Skeletal muscle cell (primary cell): ENCODE data around the gene LYST.
"Not testable (repeated sequence)": the region's sequence is repeated elsewhere in the genome, so short reads cannot be mapped to it uniquely, and the experiment has no call there.

ENCODE experiments used
- DNase-seq: peaks from one replicate; pipeline ENCODE4 v3.0.0-alpha.2; 2010; ENCODE audit warnings: low read depth
- H3K4me3 ChIP-seq: 2 replicates; pipeline ENCODE4 v1.5.1; 2011; ENCODE audit warnings: low read depth, mild to moderate bottlenecking, control low read depth, low read length, moderate library complexity

Gene LYST

DNA sequence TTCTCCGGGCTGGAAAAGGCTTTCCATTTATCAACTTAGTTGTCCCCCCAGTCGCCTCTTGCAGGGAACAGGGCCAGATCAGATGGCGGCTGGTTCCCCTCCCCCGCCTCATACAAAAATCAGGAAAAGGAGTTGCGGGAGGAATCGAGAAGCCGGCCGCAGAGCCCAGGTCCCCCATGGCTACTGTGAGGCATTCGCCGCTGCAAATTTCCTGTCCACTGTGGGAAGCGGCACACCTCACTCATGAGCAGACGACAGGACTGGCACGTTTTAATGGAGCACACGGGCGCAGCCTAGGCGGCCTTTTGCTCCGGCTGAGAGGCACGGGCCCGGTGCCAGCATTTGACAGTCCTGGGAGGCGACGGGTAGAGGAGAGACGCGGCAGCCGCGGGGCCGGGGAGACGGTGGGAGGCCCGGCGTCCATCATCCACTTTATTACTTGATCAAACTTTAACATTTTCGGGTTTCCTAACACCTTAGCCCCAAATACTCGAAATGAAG is 218.2 kb downstream of the LYST start:
- no peak for DNase-seq
- peak overlapping the region; percentile 47 for H3K4me3 ChIP-seq

DNA sequence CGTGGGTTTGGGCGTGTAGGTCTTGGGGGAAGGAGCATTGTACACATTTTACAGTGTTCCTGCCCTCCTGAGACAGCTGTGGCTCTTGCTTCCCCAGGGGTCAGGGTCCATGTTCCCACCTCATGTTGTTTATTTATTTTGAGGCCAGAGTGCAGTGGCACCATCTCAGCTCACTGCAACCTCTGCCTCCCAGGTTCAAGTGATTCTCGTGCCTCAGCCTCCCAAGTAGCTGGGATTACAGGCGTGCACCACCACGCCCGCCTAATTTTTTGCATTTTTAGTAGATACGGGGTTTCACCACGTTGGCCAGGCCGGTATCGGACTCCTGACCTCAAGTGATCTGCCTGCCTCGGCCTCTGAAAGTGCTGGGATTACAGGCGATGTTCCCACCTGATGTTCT is 219.2 kb downstream of the LYST start:
- not testable (repeated sequence) for H3K4me3 ChIP-seq, DNase-seq

DNA sequence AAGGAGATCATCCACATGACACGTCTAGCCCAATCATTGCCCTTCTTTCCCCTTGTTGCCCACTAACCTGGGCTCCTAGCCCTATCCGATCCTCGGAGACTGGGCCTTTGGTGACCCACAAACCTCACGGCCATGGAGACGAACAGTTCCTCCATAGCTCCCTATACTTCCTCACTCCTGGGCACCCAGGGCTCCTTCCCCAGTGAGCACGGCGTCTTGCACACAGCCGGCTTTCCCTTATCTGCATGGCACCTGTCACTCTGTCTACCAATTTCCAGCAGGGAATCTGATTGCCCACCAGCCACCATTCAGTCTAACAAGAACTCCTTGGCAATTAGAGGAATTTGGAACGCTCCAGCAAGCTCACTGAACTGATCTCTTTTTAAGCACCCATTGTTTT is 220.2 kb downstream of the LYST start:
- no peak overlapping the region for H3K4me3 ChIP-seq
- DNase-seq: no peak

GRCh38 chr1:235644693-235645305 is 221.9 kb downstream of the LYST start:
- DNase-seq: no peak
- H3K4me3 ChIP-seq: no peak overlapping the region

DNA sequence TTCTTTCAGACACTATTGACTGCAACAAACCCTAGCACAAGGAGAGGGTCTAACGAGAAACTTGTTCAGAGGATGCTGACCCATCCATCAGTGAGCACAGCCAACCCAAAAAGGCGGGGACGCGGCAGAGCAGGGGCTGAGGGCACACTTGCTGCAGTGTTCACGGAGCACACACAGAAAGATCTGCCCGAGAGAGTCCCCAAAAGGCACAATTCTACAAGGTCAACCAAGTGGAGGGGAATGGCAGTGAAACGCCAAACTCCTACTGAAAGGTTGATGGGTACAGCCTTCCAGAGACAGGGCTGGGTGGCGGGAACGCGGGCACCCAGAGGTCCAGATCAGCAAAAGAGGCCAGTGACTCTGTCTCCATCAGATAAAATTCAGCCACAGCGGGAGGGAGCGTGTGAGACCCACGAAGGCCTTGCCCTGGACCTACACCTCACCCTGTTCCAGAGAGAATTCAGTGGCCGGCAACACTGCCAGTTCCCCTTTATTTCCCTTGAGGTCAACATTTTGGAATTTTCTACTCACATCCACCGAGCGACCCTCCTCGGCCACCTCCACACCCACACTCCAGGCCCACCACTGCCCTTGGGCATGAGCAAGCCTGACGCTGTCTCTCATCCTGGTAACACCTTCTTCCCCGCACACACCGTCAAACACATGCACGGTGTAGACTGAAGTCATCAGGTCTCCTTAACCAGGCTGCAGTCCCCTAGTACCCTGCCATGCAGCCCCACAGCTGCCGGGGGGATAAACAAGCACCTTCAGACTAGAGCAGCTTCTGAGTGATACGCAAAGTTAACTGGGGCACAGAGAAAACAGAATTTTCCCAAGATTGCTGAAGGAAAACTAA is 222.6 kb downstream of the LYST start:
- DNase-seq: no peak
- H3K4me3 ChIP-seq: no peak overlapping the region

DNA sequence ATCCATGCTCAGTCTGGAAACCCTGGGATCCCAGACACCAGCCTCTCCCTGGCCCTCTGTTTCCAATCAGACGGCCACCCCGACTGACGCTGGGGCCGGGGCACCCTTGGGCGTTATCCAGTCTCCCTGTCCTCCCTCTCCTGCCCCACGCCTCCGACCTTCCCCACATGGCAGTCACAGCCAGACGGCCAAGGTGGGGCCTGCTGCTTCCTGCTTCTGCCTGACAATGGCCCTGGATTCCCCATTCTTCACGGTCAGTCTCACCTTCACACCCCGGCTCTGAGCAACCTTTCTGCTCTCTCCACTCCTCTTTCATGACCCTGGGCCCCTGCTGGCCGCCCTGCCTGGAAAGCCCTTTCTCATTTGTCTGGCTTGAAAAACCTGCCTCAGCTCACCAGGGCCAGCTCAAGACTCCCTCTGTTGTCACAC is 223.7 kb downstream of the LYST start:
- no peak overlapping the region for H3K4me3 ChIP-seq
- no peak for DNase-seq

DNA sequence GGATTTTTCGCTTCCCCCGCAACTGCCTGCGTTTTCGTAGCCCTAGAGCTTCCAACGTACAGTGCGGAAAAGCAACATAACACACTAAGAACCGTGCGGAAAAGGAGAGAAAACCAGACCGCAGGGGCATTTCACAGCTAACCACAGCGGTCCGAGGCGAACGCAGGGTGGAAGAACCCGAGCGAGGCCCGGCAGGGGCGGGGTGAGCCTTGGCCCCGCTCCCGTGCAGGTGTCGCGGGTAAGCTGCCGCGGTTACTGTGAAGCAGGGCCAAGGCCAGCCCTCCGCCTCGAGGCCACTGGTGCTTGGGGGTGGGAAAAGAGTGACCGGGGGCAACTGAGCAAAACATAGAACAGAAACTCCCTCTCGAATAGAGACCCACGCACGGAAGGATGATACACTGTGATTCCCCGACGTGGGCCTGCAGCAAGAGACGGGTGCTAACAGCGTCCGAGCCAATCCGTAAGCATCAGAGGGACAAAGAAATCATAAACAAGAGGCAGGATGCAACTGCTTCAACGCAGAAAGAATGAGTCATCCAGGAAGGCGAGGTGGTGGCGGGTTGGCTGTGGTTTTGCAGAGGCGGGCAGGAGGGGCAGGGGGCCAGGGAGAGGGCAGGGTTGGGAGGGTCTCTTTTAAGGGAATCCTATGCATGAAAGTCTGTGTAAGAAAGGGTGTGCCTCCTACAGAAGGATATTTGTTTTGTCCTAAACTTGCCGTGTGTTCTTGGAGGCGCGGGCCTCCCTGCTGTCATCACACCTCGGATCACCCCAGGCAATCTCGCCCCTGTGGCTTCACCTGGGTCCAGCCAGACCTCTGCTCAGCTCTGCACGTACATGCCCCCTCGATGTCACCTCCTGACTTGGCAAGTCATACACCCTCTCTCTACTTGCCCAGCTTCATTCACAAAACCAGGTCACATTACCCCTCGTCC is 224.4 kb downstream of the LYST start:
- no peak for DNase-seq
- H3K4me3 ChIP-seq: no peak overlapping the region

DNA sequence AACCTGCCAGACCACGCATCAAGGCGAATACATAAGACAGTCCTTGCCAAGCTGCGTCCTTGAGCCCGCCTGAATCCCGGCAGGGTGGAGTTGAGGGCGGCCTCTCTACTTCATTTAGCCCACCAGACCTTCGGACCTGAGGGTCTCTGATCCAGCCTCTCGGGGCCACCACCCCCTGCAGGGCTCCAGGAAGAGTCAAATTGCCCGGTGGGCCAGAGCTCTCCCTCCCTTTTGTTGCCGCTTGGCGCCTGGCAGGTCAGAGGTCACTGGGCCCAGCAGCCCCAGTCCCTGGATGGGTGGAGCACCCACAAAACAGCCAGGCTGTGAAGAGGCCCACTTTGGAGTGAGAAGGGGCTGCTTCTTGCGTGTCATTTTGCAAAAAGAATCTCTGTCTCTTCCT is 226.1 kb downstream of the LYST start:
- H3K4me3 ChIP-seq: no peak overlapping the region
- no peak for DNase-seq

DNA sequence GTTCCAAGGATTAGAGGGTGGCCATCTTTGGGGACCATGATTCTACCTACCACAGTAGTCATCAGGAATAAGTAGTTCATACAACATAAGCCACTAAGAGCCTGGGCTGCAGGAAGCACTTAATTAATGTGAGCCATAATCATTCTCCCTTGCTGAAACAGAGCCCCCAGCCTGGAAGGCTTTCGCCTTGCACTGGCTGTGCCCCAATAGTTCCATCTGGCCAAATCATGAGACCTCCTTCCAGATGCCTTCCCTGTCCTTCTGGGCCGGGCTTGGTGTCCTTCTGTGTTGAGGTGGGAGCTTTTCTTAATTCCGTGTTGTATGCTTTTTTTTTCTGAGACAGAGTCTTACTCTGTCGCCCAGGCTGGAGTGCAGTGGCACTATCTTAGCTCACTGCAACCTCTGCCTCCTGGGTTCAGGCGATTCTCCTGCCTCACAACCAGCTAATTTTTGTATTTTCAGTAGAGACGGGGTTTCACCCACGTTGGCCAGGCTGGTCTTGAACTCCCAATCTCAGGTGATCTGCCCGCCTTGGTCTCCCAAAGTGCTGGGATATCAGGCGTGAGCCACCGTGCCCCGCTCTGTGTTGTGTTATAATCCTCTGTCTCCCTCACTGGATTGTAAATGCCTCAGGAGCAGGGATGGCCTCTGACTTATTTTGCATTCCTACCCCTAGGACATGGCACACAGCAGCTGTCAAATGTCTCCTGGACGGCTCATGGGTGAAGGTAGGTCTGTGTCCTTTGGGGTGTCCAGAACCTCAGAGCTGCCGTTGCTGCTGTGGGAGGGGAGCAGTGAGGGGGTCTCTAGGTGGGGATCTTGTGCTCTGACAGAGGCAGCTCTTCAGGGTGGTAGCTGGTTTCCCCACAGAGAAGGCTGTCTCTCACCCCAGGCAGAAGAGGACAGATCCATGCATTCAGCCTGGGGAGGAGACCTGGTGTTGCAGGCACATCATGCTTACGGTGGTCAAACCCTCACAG is 227.2 kb downstream of the LYST start:
- no peak overlapping the region for H3K4me3 ChIP-seq
- DNase-seq: no peak

- H3K4me3 ChIP-seq, DNase-seq: not testable (repeated sequence)
Measured at GRCh38 chr1:235638612-235639011, 228.1 kb downstream of the LYST start.

- DNase-seq: no peak
- no peak overlapping the region for H3K4me3 ChIP-seq
Measured at GRCh38 chr1:235637756-235638534, 228.8 kb downstream of the LYST start.

DNA sequence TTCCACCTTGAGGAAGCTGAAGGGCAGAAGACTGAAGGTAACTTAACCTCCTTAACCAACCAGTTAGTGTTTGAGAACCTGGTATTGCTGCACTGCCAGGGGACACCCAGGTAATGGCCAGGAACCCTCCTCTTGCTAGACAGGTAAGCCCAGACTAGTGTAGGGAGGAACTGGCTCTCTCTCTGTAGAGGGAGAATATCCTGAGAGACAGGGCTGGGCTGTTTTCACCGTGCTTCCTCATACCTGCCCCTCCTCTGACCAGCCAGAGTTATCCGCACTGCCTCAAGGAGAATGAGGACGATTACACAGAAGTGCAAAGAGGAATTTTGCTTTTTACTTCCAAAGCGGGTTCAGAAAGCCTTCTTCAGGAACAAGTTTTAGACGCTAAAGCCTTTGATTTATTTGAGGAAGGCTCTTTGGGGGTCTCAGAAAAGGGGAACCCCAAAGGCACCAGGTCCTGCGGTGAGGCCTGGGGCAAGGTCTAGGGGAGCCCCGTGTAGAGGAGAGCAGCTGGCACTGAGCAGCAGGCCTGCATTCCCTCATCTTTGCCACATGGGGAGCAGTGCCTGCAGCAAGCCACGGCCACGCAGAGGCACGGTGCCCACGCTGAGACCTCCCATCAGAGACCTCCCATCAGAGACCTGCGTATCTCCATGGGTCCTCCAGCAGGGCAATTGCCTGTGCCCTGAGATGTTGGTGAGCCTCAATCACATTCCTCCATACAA is 230.6 kb downstream of the LYST start:
- no peak overlapping the region for H3K4me3 ChIP-seq
- DNase-seq: no peak

DNA sequence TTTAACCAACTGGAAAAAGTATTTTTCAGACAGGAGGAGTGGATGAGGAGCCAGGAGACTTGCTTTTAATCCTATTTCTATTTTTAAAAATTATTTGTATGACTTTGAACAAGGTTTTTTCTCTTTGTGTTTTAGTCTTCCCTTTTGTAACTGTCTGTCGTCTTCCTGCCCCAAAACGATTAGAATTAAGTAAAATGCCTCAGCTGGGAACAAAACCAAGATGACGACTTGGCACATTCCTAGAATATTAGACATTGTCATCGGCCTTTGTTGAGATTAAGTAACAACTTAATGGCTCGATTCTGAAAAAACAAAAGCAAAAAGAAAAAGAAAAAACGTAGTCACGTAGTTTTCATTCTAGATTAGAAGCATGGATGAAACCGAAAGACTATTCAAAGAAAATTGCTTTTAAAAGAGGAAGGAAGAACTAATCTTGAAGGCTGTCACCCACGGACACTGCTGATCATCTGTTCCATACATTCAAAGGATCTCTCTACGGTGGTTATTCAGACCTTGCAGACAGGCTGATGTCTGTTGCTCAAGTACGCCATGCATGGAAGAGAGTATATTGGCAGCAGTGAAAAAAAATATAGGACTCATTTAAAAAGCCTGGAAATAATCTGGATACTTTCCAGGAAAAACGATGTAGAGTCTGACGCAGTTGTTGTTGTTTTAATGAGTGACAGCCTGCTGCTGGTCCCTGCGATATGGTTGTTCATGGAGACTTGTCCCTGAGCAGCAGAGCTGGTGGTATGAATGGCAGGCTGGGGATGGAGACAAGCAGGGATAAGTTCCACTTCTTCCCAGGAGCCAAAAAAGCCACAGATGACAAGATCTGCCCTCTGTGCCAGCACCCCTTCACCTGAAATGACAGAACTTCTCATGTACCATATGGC is 234.0 kb downstream of the LYST start:
- DNase-seq: no peak
- H3K4me3 ChIP-seq: no peak overlapping the region

- no peak for DNase-seq
- H3K4me3 ChIP-seq: no peak overlapping the region
Measured at GRCh38 chr1:235631816-235632215, 234.9 kb downstream of the LYST start.

DNA sequence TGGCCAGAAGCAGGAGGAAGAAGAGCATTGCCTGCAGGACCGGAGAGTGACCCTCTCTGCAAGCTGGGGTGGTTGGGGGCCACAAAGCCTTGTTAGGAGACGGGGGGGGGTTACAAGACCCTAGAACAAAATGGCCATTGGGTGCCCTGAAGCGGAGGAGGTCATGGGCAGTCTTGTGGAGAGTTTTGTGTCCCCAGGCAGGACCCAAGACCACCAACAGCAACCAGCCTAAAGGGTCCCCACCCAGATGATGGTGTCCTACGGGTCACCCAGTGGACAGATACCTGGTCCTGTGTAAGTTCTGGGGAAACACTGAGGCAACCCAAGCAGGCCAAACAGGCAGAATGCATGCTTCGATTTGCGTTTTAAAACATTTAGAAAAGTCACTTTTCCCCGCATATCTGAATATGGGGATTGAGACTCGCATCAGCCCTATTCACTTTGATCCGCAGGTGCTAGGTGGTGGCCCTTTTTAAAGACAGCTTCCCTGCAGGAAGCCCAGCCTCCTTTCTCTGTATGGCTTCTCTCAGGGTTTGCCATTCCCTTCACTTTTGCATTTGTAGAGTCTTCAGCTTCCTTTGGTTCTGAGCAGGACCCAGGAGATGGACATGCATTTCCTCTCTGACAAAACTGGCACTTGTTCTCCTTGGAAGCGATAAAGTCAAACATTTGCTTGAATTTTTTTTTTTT is 238.2 kb downstream of the LYST start:
- no peak for DNase-seq
- H3K4me3 ChIP-seq: no peak overlapping the region

DNA sequence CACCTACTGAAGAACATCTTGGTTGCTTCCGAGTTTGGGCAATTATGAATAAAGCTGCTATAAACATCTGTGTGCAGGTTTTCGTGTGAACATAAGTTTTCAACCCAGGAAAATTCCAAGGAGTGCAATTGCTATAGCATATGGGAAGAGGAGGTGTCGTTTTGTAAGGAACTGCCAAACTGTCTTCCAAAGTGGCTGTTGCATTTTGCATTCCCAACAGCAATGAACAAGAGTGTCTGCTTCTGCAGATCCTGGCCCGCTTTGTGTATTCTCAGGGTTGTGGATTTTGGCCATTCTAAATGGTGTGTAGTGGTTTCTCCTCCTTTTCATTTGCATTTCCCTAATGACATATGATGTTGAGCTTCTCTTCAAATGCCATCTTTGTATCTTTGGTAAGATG is 240.9 kb downstream of the LYST start:
- H3K4me3 ChIP-seq: no peak overlapping the region
- no peak for DNase-seq
